ENCODE data around the gene LRRN4CL. TPM values are rescaled to one million over a fixed set of nuclear protein-coding genes. Genes with fewer than 3 reads are reported as not detected.
A peak's percentile ranks its signal among the peaks of the same experiment; 100 is the strongest.
"Not testable (repeated sequence)": the region's sequence is repeated elsewhere in the genome, so short reads cannot be mapped to it uniquely, and the experiment has no call there.

Gene LRRN4CL
- total RNA-seq, 1 donor from 2014 or later: 1.8 TPM

DNA sequence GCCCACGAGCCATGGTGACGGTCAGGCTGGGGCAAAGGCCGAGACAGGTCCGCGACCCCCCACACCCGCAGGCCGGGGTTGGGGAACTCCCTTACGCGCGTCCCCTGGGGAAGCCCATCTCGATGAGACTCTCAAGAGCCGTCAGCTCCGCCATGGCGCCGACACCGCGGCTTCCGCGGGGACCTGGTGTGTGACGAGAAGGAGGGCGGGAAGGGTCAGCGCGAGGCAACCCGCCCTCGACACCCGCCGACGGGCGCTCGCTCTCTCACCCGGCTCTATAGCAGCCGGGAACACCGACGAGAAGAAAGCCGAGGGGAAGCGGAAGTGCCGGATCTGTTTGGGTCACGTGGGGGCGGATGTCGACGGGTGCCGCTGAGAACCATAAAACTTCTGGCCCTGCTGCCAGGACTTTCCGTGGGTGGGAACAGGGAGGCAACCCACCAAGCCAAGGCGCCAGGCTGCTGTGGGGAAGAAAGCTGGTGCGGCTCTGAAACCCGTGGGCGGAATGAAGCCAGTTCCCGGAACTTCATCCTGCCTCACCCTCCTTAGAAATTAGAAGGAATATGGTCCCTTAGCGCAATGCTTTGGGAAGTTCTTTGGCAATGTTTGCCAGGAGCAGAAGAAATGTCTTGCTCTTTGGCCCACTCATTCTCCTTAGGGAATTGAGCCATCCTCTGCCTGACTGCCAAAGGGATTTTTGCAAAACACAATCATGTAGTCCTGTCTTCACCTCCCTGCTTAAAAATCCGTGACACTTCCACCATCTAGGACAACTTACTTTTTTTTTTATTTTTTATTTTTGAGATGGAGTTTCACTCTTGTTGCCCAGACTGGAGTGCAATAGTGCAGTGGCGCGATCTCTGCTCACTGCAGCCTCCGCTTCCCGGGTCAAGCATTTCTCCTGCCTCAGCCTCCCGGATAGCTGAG, 10.3 kb downstream of the LRRN4CL start, which contains the start of gene UBXN1:
UBXN1 (minus strand) TSS at position 304 of the 927 bp plus-strand sequence; CDS start at position 154, 150 bp downstream.
- TF ChIP-seq CTCF (IDR thresholded peaks at IDR 0.05; ENCODE audit: partially characterized antibody, unreplicated experiment): no peak
- Mint-ChIP-seq H3K4me3 (ENCODE audit: unreplicated experiment) (peak within 1 kb of the TSS; percentile 93), H3K27ac (ENCODE audit: unreplicated experiment) (peak within 1 kb of the TSS; percentile 93), H3K36me3 (ENCODE audit: unreplicated experiment) (peaks cover 6% of the 10 kb centered on the region), H3K4me1 (ENCODE audit: low read depth, unreplicated experiment) (peaks cover 20% of the 10 kb centered on the region), H3K27me3 (ENCODE audit: unreplicated experiment) (peaks cover 2% of the 10 kb centered on the region), H3K9me3 (ENCODE audit: unreplicated experiment) (peaks cover 6% of the 10 kb centered on the region)
- peak; percentile 85 for DNase-seq

GRCh38 chr11:62678433-62678769, 10.9 kb downstream of the LRRN4CL start:
- Mint-ChIP-seq H3K9me3 (ENCODE audit: unreplicated experiment) (peaks cover 6% of the 10 kb centered on the region), H3K27me3 (ENCODE audit: unreplicated experiment) (peaks cover 2% of the 10 kb centered on the region), H3K27ac (ENCODE audit: unreplicated experiment) (peak overlapping the region; percentile 93), H3K36me3 (ENCODE audit: unreplicated experiment) (peaks cover 6% of the 10 kb centered on the region), H3K4me1 (ENCODE audit: low read depth, unreplicated experiment) (peaks cover 20% of the 10 kb centered on the region), H3K4me3 (ENCODE audit: unreplicated experiment) (peak overlapping the region; percentile 93)
- no peak for DNase-seq
- TF ChIP-seq CTCF (IDR thresholded peaks at IDR 0.05; ENCODE audit: partially characterized antibody, unreplicated experiment): no peak

DNA sequence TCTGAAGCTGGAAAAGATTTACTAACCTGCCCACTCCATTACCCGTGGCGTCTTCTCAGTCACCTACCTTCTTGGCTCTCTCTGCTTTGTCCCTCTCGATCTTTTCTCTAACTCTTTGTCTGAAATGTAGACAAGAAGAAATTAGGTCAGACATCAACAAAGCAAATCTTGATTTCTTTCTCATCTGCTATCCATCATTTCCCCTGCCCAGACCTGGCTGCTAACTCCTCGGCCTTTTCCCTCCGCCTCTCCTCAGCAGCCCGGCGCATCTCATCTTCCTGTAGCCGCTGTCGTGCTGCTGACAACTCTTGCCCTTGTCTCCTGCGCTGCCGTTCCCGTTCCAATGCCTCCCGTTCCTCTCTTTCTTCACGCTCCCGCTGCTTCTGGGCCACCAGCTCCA, 11.6 kb downstream of the LRRN4CL start:
- H3K4me3 Mint-ChIP-seq (ENCODE audit: unreplicated experiment): peak overlapping the region; percentile 93
- peak overlapping the region; percentile 93 for H3K27ac Mint-ChIP-seq (ENCODE audit: unreplicated experiment)
- DNase-seq: no peak
- TF ChIP-seq CTCF (IDR thresholded peaks at IDR 0.05; ENCODE audit: partially characterized antibody, unreplicated experiment): no peak
- H3K4me1 Mint-ChIP-seq (ENCODE audit: low read depth, unreplicated experiment): peaks cover 20% of the 10 kb centered on the region
- H3K36me3 Mint-ChIP-seq (ENCODE audit: unreplicated experiment): peaks cover 6% of the 10 kb centered on the region
- peaks cover 2% of the 10 kb centered on the region for H3K27me3 Mint-ChIP-seq (ENCODE audit: unreplicated experiment)
- H3K9me3 Mint-ChIP-seq (ENCODE audit: unreplicated experiment): peaks cover 6% of the 10 kb centered on the region

DNA sequence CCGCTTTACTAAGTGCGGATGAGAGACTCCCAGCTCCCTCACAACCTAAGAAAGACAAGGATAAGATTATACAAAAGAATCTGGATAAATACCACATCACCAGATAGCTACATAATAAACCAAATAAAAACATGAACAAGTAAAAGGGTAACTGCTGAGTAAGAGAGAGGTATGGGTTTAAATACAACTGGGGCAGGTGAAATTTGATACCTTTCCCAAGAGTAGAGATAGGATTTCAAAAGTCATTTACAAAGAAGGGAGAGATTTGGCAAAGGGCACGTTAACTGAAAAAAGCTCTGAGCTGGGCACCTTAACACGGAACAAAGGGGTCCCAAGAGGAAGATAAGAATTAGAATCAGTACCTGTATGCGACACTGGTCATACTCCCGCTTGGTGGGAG, 12.2 kb downstream of the LRRN4CL start:
- DNase-seq: no peak
- Mint-ChIP-seq H3K4me3 (ENCODE audit: unreplicated experiment) (peak overlapping the region; percentile 75), H3K9me3 (ENCODE audit: unreplicated experiment) (peaks cover 6% of the 10 kb centered on the region), H3K27ac (ENCODE audit: unreplicated experiment) (peak overlapping the region; percentile 4), H3K27me3 (ENCODE audit: unreplicated experiment) (peaks cover 2% of the 10 kb centered on the region), H3K36me3 (ENCODE audit: unreplicated experiment) (peaks cover 6% of the 10 kb centered on the region), H3K4me1 (ENCODE audit: low read depth, unreplicated experiment) (peaks cover 20% of the 10 kb centered on the region)
- TF ChIP-seq CTCF (IDR thresholded peaks at IDR 0.05; ENCODE audit: partially characterized antibody, unreplicated experiment): no peak

GRCh38 chr11:62676698-62677097, 12.6 kb downstream of the LRRN4CL start:
- Mint-ChIP-seq H3K27ac (ENCODE audit: unreplicated experiment) (peak overlapping the region; percentile 4), H3K9me3 (ENCODE audit: unreplicated experiment) (peaks cover 6% of the 10 kb centered on the region), H3K27me3 (ENCODE audit: unreplicated experiment) (peaks cover 2% of the 10 kb centered on the region), H3K36me3 (ENCODE audit: unreplicated experiment) (peaks cover 6% of the 10 kb centered on the region), H3K4me1 (ENCODE audit: low read depth, unreplicated experiment) (peaks cover 20% of the 10 kb centered on the region), H3K4me3 (ENCODE audit: unreplicated experiment) (peak overlapping the region; percentile 75)
- DNase-seq: no peak
- TF ChIP-seq CTCF (IDR thresholded peaks at IDR 0.05; ENCODE audit: partially characterized antibody, unreplicated experiment): no peak

DNA sequence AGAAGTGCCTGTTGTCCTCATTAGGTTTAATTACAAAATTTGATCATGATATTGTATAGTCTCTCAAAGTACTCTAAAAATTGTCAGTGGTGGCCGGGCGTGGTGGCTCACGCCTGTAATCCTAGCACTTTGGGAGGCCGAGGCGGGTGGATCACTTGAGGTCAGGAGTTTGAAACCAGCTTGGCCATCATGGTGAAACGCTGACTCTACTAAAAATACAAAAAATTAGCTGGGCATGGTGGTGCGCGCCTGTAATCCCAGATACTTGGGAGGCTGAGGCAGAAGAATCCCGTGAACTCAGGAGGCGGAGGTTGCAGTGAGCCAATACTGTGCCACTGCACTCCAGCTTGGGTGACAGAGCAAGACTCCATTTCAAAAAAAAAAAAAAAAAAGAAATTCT, 13.9 kb downstream of the LRRN4CL start:
- not testable (repeated sequence) for H3K4me3 Mint-ChIP-seq (ENCODE audit: unreplicated experiment); DNase-seq; H3K27ac Mint-ChIP-seq (ENCODE audit: unreplicated experiment); H3K27me3 Mint-ChIP-seq (ENCODE audit: unreplicated experiment); H3K36me3 Mint-ChIP-seq (ENCODE audit: unreplicated experiment); H3K9me3 Mint-ChIP-seq (ENCODE audit: unreplicated experiment)
- peaks cover 18% of the 10 kb centered on the region for H3K4me1 Mint-ChIP-seq (ENCODE audit: low read depth, unreplicated experiment)
